ENCODE data around the gene ESR2.

GRCh38 chr14:64059454-64060198 is 234.5 kb downstream of the ESR2 start:
- TF ChIP-seq CTCF (IDR thresholded peaks at IDR 0.05; ENCODE audit: poor library complexity): no peak
- TF ChIP-seq EZH2 (IDR thresholded peaks at IDR 0.05; ENCODE audit: borderline replicate concordance): no peak
- TF ChIP-seq EZH2phosphoT487 (IDR thresholded peaks at IDR 0.05; ENCODE audit: low read depth, severe bottlenecking, unreplicated experiment): no peak

All from hepatocyte (in vitro differentiated cells).